Activated T-helper 17 cell treated with anti-CD3 and anti-CD28 coated beads, Interleukin-2, amount 50 U/mL, for 72 hours (primary cell): ENCODE measurements around the gene TMEM53. TPM values are rescaled to one million over a fixed set of nuclear protein-coding genes. Genes with fewer than 3 reads are reported as not detected.

ENCODE experiments used
- ATAC-seq: fragments of 150-1000 bp; cut with Tn5 transposase; replicated peaks from 2 replicates; pipeline ENCODE4 v1.10.0; 2021; ENCODE audit warnings: mild to moderate bottlenecking, moderate library complexity
- H3K27ac Mint-ChIP-seq: one replicate; pipeline ENCODE4 v1.8.0; 2022; ENCODE audit warnings: mixed read lengths
- H3K27me3 Mint-ChIP-seq: one replicate; pipeline ENCODE4 v1.8.0; 2022; ENCODE audit warnings: mixed read lengths
- H3K36me3 Mint-ChIP-seq: one replicate; pipeline ENCODE4 v1.8.0; 2022; ENCODE audit warnings: low read depth, mild to moderate bottlenecking, mixed read lengths
- H3K4me1 Mint-ChIP-seq: one replicate; pipeline ENCODE4 v1.8.0; 2022; ENCODE audit warnings: mixed read lengths
- H3K4me3 Mint-ChIP-seq: one replicate; pipeline ENCODE4 v1.8.0; 2022; ENCODE audit warnings: mild to moderate bottlenecking, mixed read lengths
- H3K9me3 Mint-ChIP-seq: one replicate; pipeline ENCODE4 v1.8.0; 2022; ENCODE audit warnings: mixed read lengths
- total RNA-seq, 2 donors: library from RNA; stranded (reverse); gene quantifications; one replicate each; pipeline ENCODE4 v1.2.3, GENCODE V29; 2022

Gene TMEM53
- total RNA-seq, 2 donors from 2014 or later = 3.5 to 4.2 TPM

- H3K27me3 Mint-ChIP-seq = peaks cover 8% of the 10 kb centered on the region
- H3K36me3 Mint-ChIP-seq = no peaks in the 10 kb centered on the region
- no peaks in the 10 kb centered on the region for H3K4me1 Mint-ChIP-seq
- no peak overlapping the region for H3K27ac Mint-ChIP-seq
- no peak overlapping the region for H3K4me3 Mint-ChIP-seq
- ATAC-seq = no peak
- H3K9me3 Mint-ChIP-seq = no peaks in the 10 kb centered on the region
Observed at GRCh38 chr1:44609768-44610526, 64.3 kb downstream of the TMEM53 start.

- ATAC-seq = no peak
- H3K27ac Mint-ChIP-seq = no peak overlapping the region
- H3K4me1 Mint-ChIP-seq = no peaks in the 10 kb centered on the region
- H3K27me3 Mint-ChIP-seq = peaks cover 8% of the 10 kb centered on the region
- H3K9me3 Mint-ChIP-seq = no peaks in the 10 kb centered on the region
- no peaks in the 10 kb centered on the region for H3K36me3 Mint-ChIP-seq
- no peak overlapping the region for H3K4me3 Mint-ChIP-seq
Observed at GRCh38 chr1:44609412-44609767, 64.9 kb downstream of the TMEM53 start.

- Mint-ChIP-seq H3K27me3 (peaks cover 8% of the 10 kb centered on the region), H3K9me3 (no peaks in the 10 kb centered on the region), H3K36me3 (no peaks in the 10 kb centered on the region), H3K4me1 (no peaks in the 10 kb centered on the region), H3K27ac (no peak overlapping the region), H3K4me3 (no peak overlapping the region)
- ATAC-seq = no peak
Observed at GRCh38 chr1:44608141-44608540, 66.1 kb downstream of the TMEM53 start.

- no peaks in the 10 kb centered on the region for H3K4me1 Mint-ChIP-seq
- no peaks in the 10 kb centered on the region for H3K9me3 Mint-ChIP-seq
- ATAC-seq = no peak
- peaks cover 8% of the 10 kb centered on the region for H3K27me3 Mint-ChIP-seq
- H3K36me3 Mint-ChIP-seq = no peaks in the 10 kb centered on the region
- H3K27ac Mint-ChIP-seq = no peak overlapping the region
- H3K4me3 Mint-ChIP-seq = no peak overlapping the region
Observed at GRCh38 chr1:44606701-44607281, 67.5 kb downstream of the TMEM53 start.

- Mint-ChIP-seq H3K36me3 (no peaks in the 10 kb centered on the region), H3K9me3 (no peaks in the 10 kb centered on the region), H3K4me3 (no peak overlapping the region), H3K4me1 (no peaks in the 10 kb centered on the region), H3K27me3 (peaks cover 8% of the 10 kb centered on the region), H3K27ac (no peak overlapping the region)
- no peak for ATAC-seq
Observed at GRCh38 chr1:44605914-44606615, 68.2 kb downstream of the TMEM53 start.

- Mint-ChIP-seq H3K4me1 (no peaks in the 10 kb centered on the region), H3K27ac (no peak overlapping the region)
- ATAC-seq = no peak
Observed at GRCh38 chr1:44604157-44604955, 69.9 kb downstream of the TMEM53 start.

GRCh38 chr1:44603718-44604117 lies 70.6 kb downstream of the TMEM53 start:
- Mint-ChIP-seq H3K4me1 (no peaks in the 10 kb centered on the region), H3K27me3 (peaks cover 8% of the 10 kb centered on the region), H3K4me3 (no peak overlapping the region), H3K9me3 (no peaks in the 10 kb centered on the region), H3K27ac (no peak overlapping the region), H3K36me3 (no peaks in the 10 kb centered on the region)
- ATAC-seq = no peak

More at GRCh38 chr1:44604157-44604955, 69.9 kb downstream of the TMEM53 start:
- Mint-ChIP-seq H3K9me3 (no peaks in the 10 kb centered on the region), H3K4me3 (no peak overlapping the region), H3K36me3 (no peaks in the 10 kb centered on the region), H3K27me3 (peaks cover 8% of the 10 kb centered on the region)

Other genes starting within 250 kb of the TMEM53 start
- gene ARMH1, start 233 bp upstream of the TMEM53 start, total RNA-seq = 10 to 100 TPM; 10.7 to 65.8 TPM
- not detected for gene RNU5D-1, start 56.7 kb upstream of the TMEM53 start, total RNA-seq
- gene KIF2C, start 65.4 kb upstream of the TMEM53 start, total RNA-seq = 100 to 1,000 TPM in 1 of 2 donors, 10 to 100 TPM in 1; 93.4 to 124 TPM
- 1,000 to 10,000 TPM; 2,475 to 3,183 TPM for gene RPS8, start 101.1 kb upstream of the TMEM53 start, total RNA-seq
- 1 to 10 TPM in 1 of 2 donors, under 1 TPM in 1; 0.97 to 2.0 TPM for gene BEST4, start 113.7 kb upstream of the TMEM53 start, total RNA-seq
- gene PLK3, start 125.9 kb upstream of the TMEM53 start, total RNA-seq = 10 to 100 TPM; 58.7 to 92.0 TPM
- gene DYNLT4, start 132.9 kb upstream of the TMEM53 start, total RNA-seq = 1 to 10 TPM in 1 of 2 donors, under 1 TPM in 1; 0.56 to 1.2 TPM
- 10 to 100 TPM; 15.9 to 62.7 TPM for gene BTBD19, start 134.0 kb upstream of the TMEM53 start, total RNA-seq
- 1 to 10 TPM in 1 of 2 donors, under 1 TPM in 1; 0.64 to 1.1 TPM for gene PTCH2, start 168.8 kb upstream of the TMEM53 start, total RNA-seq